GM18951 (cell line): ENCODE measurements around the gene COL16A1.

Experiments
- POLR2A ChIP-seq: IDR thresholded peaks from 4 replicates; pipeline ENCODE4 v1.6.1; 2011; ENCODE audit warnings: mild to moderate bottlenecking; ENCODE audit not compliant: insufficient read length, insufficient read depth; ENCODE audit errors: extremely low read depth
- in situ Hi-C: fragments of 300-500 bp; cut with MboI; formaldehyde crosslinking; loops from one replicate; pipeline ENCODE4 v1.12.0; 2022; ENCODE audit warnings: low sequenced_read_pairs, mixed read lengths, inconsistent platforms; ENCODE audit not compliant: unreplicated experiment

COL16A1 gene

GRCh38 chr1:31657020-31657804, 46.6 kb downstream of the COL16A1 start:
- in situ Hi-C loops = no loop called here
- no peak for TF ChIP-seq POLR2A

- in situ Hi-C loops = no loop called here
- TF ChIP-seq POLR2A = no peak
These were observed 48.1 kb downstream of the COL16A1 start for GRCh38 chr1:31655756-31656155.

- in situ Hi-C loops = no loop called here
- no peak for TF ChIP-seq POLR2A
These were observed 48.7 kb downstream of the COL16A1 start for GRCh38 chr1:31655104-31655503.

- in situ Hi-C loops = no loop called here
- no peak for TF ChIP-seq POLR2A
These were observed 49.4 kb downstream of the COL16A1 start for GRCh38 chr1:31654474-31654776.

- TF ChIP-seq POLR2A = no peak
- in situ Hi-C loops = no loop called here
These were observed 49.9 kb downstream of the COL16A1 start for GRCh38 chr1:31653717-31654473.

- in situ Hi-C loops = no loop called here
- no peak for TF ChIP-seq POLR2A
These were observed 50.8 kb downstream of the COL16A1 start for GRCh38 chr1:31652891-31653499.

- TF ChIP-seq POLR2A = no peak
- in situ Hi-C loops = no loop called here
These were observed 52.1 kb downstream of the COL16A1 start for GRCh38 chr1:31651766-31652165.

GRCh38 chr1:31651089-31651420, 52.8 kb downstream of the COL16A1 start:
- in situ Hi-C loops = no loop called here
- no peak for TF ChIP-seq POLR2A

- in situ Hi-C loops = no loop called here
- no peak for TF ChIP-seq POLR2A
These were observed 53.4 kb downstream of the COL16A1 start for GRCh38 chr1:31650161-31651088.

GRCh38 chr1:31648641-31649357, 55.0 kb downstream of the COL16A1 start:
- no peak for TF ChIP-seq POLR2A
- in situ Hi-C loops = no loop called here

GRCh38 chr1:31648190-31648589, 55.6 kb downstream of the COL16A1 start:
- TF ChIP-seq POLR2A = no peak
- in situ Hi-C loops = no loop called here

- TF ChIP-seq POLR2A = no peak
- in situ Hi-C loops = no loop called here
These were observed 56.7 kb downstream of the COL16A1 start for GRCh38 chr1:31647106-31647505.
